SK-N-SH (cell line): ENCODE data around the gene KLF16.

Experiments
- CHD2 ChIP-seq: fragments of 150-350 bp; IDR thresholded peaks from 2 replicates; pipeline ENCODE4 v1.6.1; 2018; ENCODE audit warnings: low read length; ENCODE audit not compliant: partially characterized antibody
- CTCF ChIP-seq: fragments of 200-600 bp; sonication (generic); IDR thresholded peaks from 2 replicates; pipeline ENCODE4 v1.6.1; 2017; ENCODE audit warnings: antibody characterized with exemption, mild to moderate bottlenecking, moderate library complexity
- FOSL2 ChIP-seq: IDR thresholded peaks from 2 replicates; pipeline ENCODE4 v1.4.0; 2012; ENCODE audit warnings: low read depth, mild to moderate bottlenecking, moderate library complexity, borderline replicate concordance
- NRF1 ChIP-seq: IDR thresholded peaks from 2 replicates; pipeline ENCODE4 v1.6.1; 2012; ENCODE audit warnings: low read depth, mild to moderate bottlenecking, low read length
- POLR2AphosphoS5 ChIP-seq: IDR thresholded peaks from 2 replicates; pipeline ENCODE4 v1.6.1; 2012; ENCODE audit warnings: low read depth, low read length
- SMC3 ChIP-seq: IDR thresholded peaks from 2 replicates; pipeline ENCODE4 v1.6.1; 2012; ENCODE audit warnings: low read depth, low read length, improper control_type of control experiment
- TAF1 ChIP-seq: IDR thresholded peaks from 2 replicates; pipeline ENCODE4 v1.6.1; 2012; ENCODE audit warnings: low read depth, mild to moderate bottlenecking, low read length, moderate library complexity, borderline replicate concordance
- USF2 ChIP-seq: fragments of 150-350 bp; IDR thresholded peaks from 2 replicates; pipeline ENCODE4 v1.6.1; 2017; ENCODE audit warnings: antibody characterized with exemption, low read length, low read depth, borderline replicate concordance

- no peak for TF ChIP-seq TAF1
- TF ChIP-seq CTCF = no peak
- no peak for TF ChIP-seq FOSL2
- no peak for TF ChIP-seq POLR2AphosphoS5
- no peak for TF ChIP-seq CHD2
- no peak for TF ChIP-seq USF2
- TF ChIP-seq SMC3 = no peak
- TF ChIP-seq NRF1 = no peak
Measured at GRCh38 chr19:1907563-1908363, 44.4 kb upstream of the KLF16 start.
